LNCaP clone FGC (cell line): ENCODE results near the gene SMAD9.

Source experiments
- DNase-seq: peaks from one replicate; pipeline ENCODE4 v3.0.0-alpha.2; 2011; ENCODE audit warnings: low read depth
- H3K4me3 ChIP-seq: 2 replicates; pipeline ENCODE4 v1.5.1; 2011; ENCODE audit warnings: mild to moderate bottlenecking, low read depth, low read length, control low read depth
- CTCF ChIP-seq: IDR thresholded peaks from 2 replicates; pipeline ENCODE4 v1.5.1; 2012; ENCODE audit warnings: mild to moderate bottlenecking; ENCODE audit not compliant: control insufficient read depth, insufficient read depth; ENCODE audit errors: extremely low read depth

Gene SMAD9

GRCh38 chr13:36945078-36945477 is 25.0 kb upstream of the SMAD9 start:
- TF ChIP-seq CTCF, result no peak
- DNase-seq, result no peak
- no peak overlapping the region for H3K4me3 ChIP-seq

- no peak for DNase-seq
- TF ChIP-seq CTCF, result no peak
- no peak overlapping the region for H3K4me3 ChIP-seq
Measured at GRCh38 chr13:36925603-36926002, 5.6 kb upstream of the SMAD9 start.

- DNase-seq, result no peak
- TF ChIP-seq CTCF, result no peak
- no peak overlapping the region for H3K4me3 ChIP-seq
Measured at GRCh38 chr13:36924001-36924400, 4.0 kb upstream of the SMAD9 start.

- H3K4me3 ChIP-seq, result no peak overlapping the region
- no peak for DNase-seq
- TF ChIP-seq CTCF, result no peak
Measured at GRCh38 chr13:36921631-36922301, 1.7 kb upstream of the SMAD9 start.

GRCh38 chr13:36920616-36921185 is 663 bp upstream of the SMAD9 start:
- DNase-seq, result no peak
- H3K4me3 ChIP-seq, result peak overlapping the region; percentile 45
- TF ChIP-seq CTCF, result no peak

GRCh38 chr13:36919171-36919832 is 736 bp downstream of the SMAD9 start:
- TF ChIP-seq CTCF, result no peak
- DNase-seq, result no peak
- peak overlapping the region; percentile 63 for H3K4me3 ChIP-seq
